MV-4-11 (cell line): ENCODE results near the gene PHACTR2.
"Not testable (repeated sequence)": the region's sequence is repeated elsewhere in the genome, so short reads cannot be mapped to it uniquely, and the experiment has no call there.

Experiments used
- DNase-seq: peaks from one replicate; lab custom pipeline; 2025; lab: John Stamatoyannopoulos, UW

PHACTR2 gene

GRCh38 chr6:143766185-143766553, 88.4 kb downstream of the PHACTR2 start:
- no peak for DNase-seq

GRCh38 chr6:143767433-143767832, 89.7 kb downstream of the PHACTR2 start:
- no peak for DNase-seq

- DNase-seq = peak; percentile 75
These were observed 94.6 kb downstream of the PHACTR2 start for GRCh38 chr6:143772116-143773086.

GRCh38 chr6:143773506-143774150, 95.9 kb downstream of the PHACTR2 start:
- DNase-seq = peak; percentile 4

- DNase-seq = no peak
These were observed 96.6 kb downstream of the PHACTR2 start for GRCh38 chr6:143774347-143774746.

GRCh38 chr6:143775336-143775735, 97.6 kb downstream of the PHACTR2 start:
- DNase-seq = no peak

GRCh38 chr6:143778926-143779325, 101.2 kb downstream of the PHACTR2 start:
- DNase-seq = no peak

- DNase-seq = no peak
These were observed 104.7 kb downstream of the PHACTR2 start for GRCh38 chr6:143782481-143782880.

GRCh38 chr6:143783077-143783476, 105.3 kb downstream of the PHACTR2 start:
- DNase-seq = no peak

GRCh38 chr6:143784316-143784715, 106.6 kb downstream of the PHACTR2 start:
- DNase-seq = no peak

GRCh38 chr6:143786371-143786770, 108.6 kb downstream of the PHACTR2 start:
- DNase-seq = not testable (repeated sequence)

GRCh38 chr6:143792402-143793279, 114.9 kb downstream of the PHACTR2 start:
- no peak for DNase-seq

GRCh38 chr6:143793280-143793619, 115.5 kb downstream of the PHACTR2 start:
- DNase-seq = no peak

GRCh38 chr6:143796551-143796950, 118.8 kb downstream of the PHACTR2 start:
- DNase-seq = not testable (repeated sequence)

GRCh38 chr6:143798487-143798886, 120.7 kb downstream of the PHACTR2 start:
- DNase-seq = not testable (repeated sequence)

- no peak for DNase-seq
These were observed 125.2 kb downstream of the PHACTR2 start for GRCh38 chr6:143802833-143803565.

- DNase-seq = no peak
These were observed 126.2 kb downstream of the PHACTR2 start for GRCh38 chr6:143803769-143804568.

GRCh38 chr6:143804835-143805239, 127.1 kb downstream of the PHACTR2 start:
- DNase-seq = no peak

GRCh38 chr6:143806282-143807102, 128.7 kb downstream of the PHACTR2 start:
- peak; percentile 87 for DNase-seq
